Rectal smooth muscle tissue (tissue), 1 donor: ENCODE results near the gene KCNK15.
A peak's percentile ranks its signal among the peaks of the same experiment; 100 is the strongest.

Experiments used
- H3K27ac ChIP-seq: one replicate; pipeline ENCODE4 v1.7.0; 2013; ENCODE audit warnings: low read depth, low read length, inconsistent platforms
- H3K27me3 ChIP-seq: one replicate; pipeline ENCODE4 v1.7.0; 2013; ENCODE audit warnings: low read length; ENCODE audit not compliant: control insufficient read depth, insufficient read depth
- H3K36me3 ChIP-seq: one replicate; pipeline ENCODE4 v1.7.0; 2013; ENCODE audit warnings: low read length; ENCODE audit not compliant: control insufficient read depth, insufficient read depth
- H3K4me1 ChIP-seq: one replicate; pipeline ENCODE4 v1.7.0; 2013; ENCODE audit warnings: low read length; ENCODE audit not compliant: control insufficient read depth, insufficient read depth
- H3K4me3 ChIP-seq: one replicate; pipeline ENCODE4 v1.7.0; 2013; ENCODE audit warnings: low read length
- H3K9ac ChIP-seq: one replicate; pipeline ENCODE4 v1.7.0; 2013; ENCODE audit warnings: low read length

Gene KCNK15

GRCh38 chr20:44743916-44744655 lies 1.6 kb upstream of the KCNK15 start:
- peaks cover 4% of the 10 kb centered on the region for H3K4me1 ChIP-seq
- no peaks in the 10 kb centered on the region for H3K36me3 ChIP-seq
- no peak overlapping the region for H3K27ac ChIP-seq
- peaks cover 14% of the 10 kb centered on the region for H3K27me3 ChIP-seq
- H3K4me3 ChIP-seq: no peak overlapping the region
- no peak overlapping the region for H3K9ac ChIP-seq

GRCh38 chr20:44745122-44745597 lies 505 bp upstream of the KCNK15 start:
- Histone ChIP-seq H3K27ac (no peak overlapping the region), H3K4me3 (peak overlapping the region; percentile 64), H3K4me1 (peaks cover 4% of the 10 kb centered on the region), H3K27me3 (peaks cover 18% of the 10 kb centered on the region), H3K9ac (no peak overlapping the region), H3K36me3 (no peaks in the 10 kb centered on the region)

GRCh38 chr20:44746367-44747165 lies 901 bp downstream of the KCNK15 start:
- Histone ChIP-seq H3K27me3 (peaks cover 25% of the 10 kb centered on the region), H3K4me3 (peak overlapping the region; percentile 64), H3K4me1 (peaks cover 4% of the 10 kb centered on the region), H3K36me3 (no peaks in the 10 kb centered on the region), H3K27ac (no peak overlapping the region), H3K9ac (no peak overlapping the region)

GRCh38 chr20:44747166-44748004 lies 1.7 kb downstream of the KCNK15 start:
- H3K27ac ChIP-seq: no peak overlapping the region
- H3K36me3 ChIP-seq: no peaks in the 10 kb centered on the region
- H3K27me3 ChIP-seq: peaks cover 25% of the 10 kb centered on the region
- H3K9ac ChIP-seq: no peak overlapping the region
- peaks cover 4% of the 10 kb centered on the region for H3K4me1 ChIP-seq
- no peak overlapping the region for H3K4me3 ChIP-seq

GRCh38 chr20:44748005-44748370 lies 2.3 kb downstream of the KCNK15 start:
- peaks cover 25% of the 10 kb centered on the region for H3K27me3 ChIP-seq
- no peak overlapping the region for H3K27ac ChIP-seq
- H3K4me1 ChIP-seq: peaks cover 4% of the 10 kb centered on the region
- H3K4me3 ChIP-seq: no peak overlapping the region
- H3K36me3 ChIP-seq: no peaks in the 10 kb centered on the region
- no peak overlapping the region for H3K9ac ChIP-seq

GRCh38 chr20:44750081-44750805 lies 4.6 kb downstream of the KCNK15 start:
- peaks cover 27% of the 10 kb centered on the region for H3K27me3 ChIP-seq
- H3K9ac ChIP-seq: no peak overlapping the region
- no peak overlapping the region for H3K4me3 ChIP-seq
- H3K36me3 ChIP-seq: no peaks in the 10 kb centered on the region
- no peak overlapping the region for H3K27ac ChIP-seq
- H3K4me1 ChIP-seq: peaks cover 4% of the 10 kb centered on the region

DNA sequence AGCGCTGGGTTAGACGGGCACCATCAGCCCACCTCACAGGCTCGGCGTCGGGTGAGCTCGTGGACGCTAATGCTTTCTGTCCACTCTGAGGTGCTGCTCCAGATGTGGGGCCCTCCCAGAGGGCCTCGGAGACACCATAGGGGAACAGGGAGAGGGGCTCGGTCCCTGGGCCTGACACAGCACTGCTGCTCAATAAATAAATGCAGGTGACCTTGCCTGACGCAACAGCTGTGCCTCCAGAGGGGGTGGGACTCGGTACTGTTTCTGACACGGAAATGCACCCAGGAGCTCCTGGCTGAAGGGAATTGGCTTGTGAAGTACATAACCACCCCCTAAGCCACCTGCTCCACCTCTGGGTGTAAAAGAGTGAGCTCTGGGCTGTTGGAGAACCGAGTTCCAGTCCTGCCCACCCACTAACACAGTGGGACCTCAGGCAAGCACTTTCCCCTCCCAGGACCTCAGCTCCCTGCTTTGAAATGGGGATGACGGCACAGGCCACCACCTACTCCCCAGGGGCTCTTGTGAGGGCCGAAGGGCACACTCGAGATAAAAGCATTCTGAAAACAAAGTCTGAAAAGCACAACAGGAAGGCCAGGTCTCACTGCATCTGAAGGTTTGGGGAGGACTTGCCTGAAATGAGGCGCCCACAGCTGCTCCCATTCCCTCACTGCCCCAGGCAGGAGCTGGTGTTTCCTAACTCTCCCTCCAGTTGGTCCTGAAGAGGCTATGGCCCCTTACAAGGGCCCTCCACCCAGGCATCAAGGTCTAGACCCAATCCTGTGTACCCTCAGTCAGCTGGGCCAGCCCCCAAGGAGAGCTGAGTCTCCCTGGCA lies 6.7 kb downstream of the KCNK15 start:
- H3K4me3 ChIP-seq: no peak overlapping the region
- H3K9ac ChIP-seq: no peak overlapping the region
- peaks cover 14% of the 10 kb centered on the region for H3K27me3 ChIP-seq
- no peaks in the 10 kb centered on the region for H3K36me3 ChIP-seq
- no peak overlapping the region for H3K27ac ChIP-seq
- no peaks in the 10 kb centered on the region for H3K4me1 ChIP-seq

DNA sequence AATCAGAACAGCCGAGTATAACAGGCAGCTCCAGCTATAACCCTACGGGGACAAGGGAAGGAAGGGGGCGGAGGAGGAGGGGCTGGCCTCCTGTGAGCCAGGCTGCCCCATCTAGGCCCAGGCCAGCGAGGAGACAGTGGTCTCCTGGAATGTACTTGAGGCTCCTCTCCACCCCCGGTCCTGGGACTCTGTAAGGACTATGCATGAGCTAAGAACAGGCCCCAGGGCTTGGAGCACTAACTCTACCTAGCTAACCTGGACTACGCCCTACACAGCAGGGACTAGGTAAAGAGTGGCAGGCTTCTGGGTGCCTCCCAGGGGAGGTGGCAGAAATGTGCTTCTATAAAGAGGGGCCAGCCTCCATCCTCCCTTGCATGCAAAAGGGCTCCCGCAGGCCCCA lies 8.9 kb downstream of the KCNK15 start:
- Histone ChIP-seq H3K27ac (no peak overlapping the region), H3K27me3 (peaks cover 13% of the 10 kb centered on the region), H3K4me1 (no peaks in the 10 kb centered on the region), H3K36me3 (no peaks in the 10 kb centered on the region), H3K9ac (no peak overlapping the region), H3K4me3 (no peak overlapping the region)

GRCh38 chr20:44756011-44756688 lies 10.5 kb downstream of the KCNK15 start:
- Histone ChIP-seq H3K4me1 (no peaks in the 10 kb centered on the region), H3K27ac (no peak overlapping the region), H3K4me3 (no peak overlapping the region), H3K27me3 (peaks cover 3% of the 10 kb centered on the region), H3K36me3 (no peaks in the 10 kb centered on the region), H3K9ac (no peak overlapping the region)

DNA sequence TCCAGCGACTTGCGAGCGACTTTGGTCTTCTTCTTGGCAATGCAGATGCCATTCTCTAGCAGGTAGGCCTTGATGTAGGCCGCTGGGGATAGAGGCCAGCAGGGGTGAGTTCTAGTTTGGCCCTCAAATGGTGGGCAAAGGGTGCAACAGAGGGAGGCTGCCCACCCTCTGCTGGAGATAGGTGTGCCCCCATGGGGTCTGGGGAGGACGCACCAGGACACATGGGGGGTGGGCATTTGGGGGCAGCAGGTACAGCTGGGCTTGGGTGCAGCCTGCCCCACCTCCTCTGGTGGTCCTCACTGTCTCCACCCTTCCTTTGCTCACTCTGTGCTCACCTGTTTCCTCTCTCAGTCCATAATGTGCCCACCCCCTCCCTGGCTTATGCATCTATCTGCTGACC lies 11.3 kb downstream of the KCNK15 start:
- H3K27me3 ChIP-seq: peaks cover 2% of the 10 kb centered on the region
- H3K4me1 ChIP-seq: no peaks in the 10 kb centered on the region
- no peaks in the 10 kb centered on the region for H3K36me3 ChIP-seq
- H3K9ac ChIP-seq: no peak overlapping the region
- no peak overlapping the region for H3K4me3 ChIP-seq
- no peak overlapping the region for H3K27ac ChIP-seq
